SJCRH30 (cell line): ENCODE measurements around the gene ARRDC1. TPM values are rescaled to one million over a fixed set of nuclear protein-coding genes. Genes with fewer than 3 reads are reported as not detected.

Experiments
- DNase-seq, 2 experiments: peaks; one replicate each; pipeline ENCODE4 v3.0.0-alpha.2; 2015 to 2020
- H3K27ac ChIP-seq: fragments of 250-450 bp; sonication (Bioruptor Pico); 2 replicates; pipeline ENCODE4 v1.5.1; 2020; ENCODE audit warnings: mild to moderate bottlenecking, moderate library complexity
- H3K27me3 ChIP-seq: fragments of 250-450 bp; sonication (Bioruptor Pico); 2 replicates; pipeline ENCODE4 v1.5.1; 2020; ENCODE audit warnings: mild to moderate bottlenecking, moderate library complexity
- H3K36me3 ChIP-seq: fragments of 250-450 bp; sonication (Bioruptor Pico); 2 replicates; pipeline ENCODE4 v1.5.1; 2020; ENCODE audit warnings: mild to moderate bottlenecking, moderate library complexity
- H3K4me1 ChIP-seq: fragments of 250-450 bp; sonication (Bioruptor Pico); 2 replicates; pipeline ENCODE4 v1.5.1; 2020; ENCODE audit warnings: mild to moderate bottlenecking, moderate library complexity
- H3K4me3 ChIP-seq: fragments of 250-450 bp; sonication (Bioruptor Pico); 2 replicates; pipeline ENCODE4 v1.5.1; 2020; ENCODE audit warnings: mild to moderate bottlenecking, moderate library complexity
- H3K9me3 ChIP-seq: fragments of 250-450 bp; sonication (Bioruptor Pico); replicated peaks from 2 replicates; pipeline ENCODE4 v1.5.1; 2020; ENCODE audit warnings: mild to moderate bottlenecking, moderate library complexity
- total RNA-seq: library from RNA; depleted of rRNA; stranded (reverse); fragments of >200 nt; shearing (Covaris generic); gene quantifications from 2 replicates; pipeline ENCODE4 v1.2.3, GENCODE V29; 2014; rRNA removed

The ARRDC1 gene
- total RNA-seq, 1 experiment from 2014 or later: 5.4 TPM

- DNase-seq: no peak
- H3K27ac ChIP-seq: no peak overlapping the region
- no peaks in the 10 kb centered on the region for H3K9me3 ChIP-seq
- no peak overlapping the region for H3K4me3 ChIP-seq
- peaks cover 19% of the 10 kb centered on the region; the same call in 1 of the 2 replicates for H3K36me3 ChIP-seq
- no peaks in the 10 kb centered on the region for H3K4me1 ChIP-seq
- H3K27me3 ChIP-seq: no peaks in the 10 kb centered on the region
These were observed 44.8 kb downstream of the ARRDC1 start for GRCh38 chr9:137650259-137650658.

GRCh38 chr9:137650779-137651178, 45.3 kb downstream of the ARRDC1 start:
- Histone ChIP-seq H3K4me3 (no peak overlapping the region), H3K9me3 (no peaks in the 10 kb centered on the region), H3K27me3 (no peaks in the 10 kb centered on the region), H3K4me1 (no peaks in the 10 kb centered on the region), H3K36me3 (peaks cover 19% of the 10 kb centered on the region; the same call in 1 of the 2 replicates), H3K27ac (no peak overlapping the region)
- DNase-seq: no peak

GRCh38 chr9:137656416-137656815, 50.9 kb downstream of the ARRDC1 start:
- peaks cover 13% of the 10 kb centered on the region; the same call in 1 of the 2 replicates for H3K36me3 ChIP-seq
- H3K9me3 ChIP-seq: no peaks in the 10 kb centered on the region
- H3K4me1 ChIP-seq: no peaks in the 10 kb centered on the region
- no peak overlapping the region for H3K27ac ChIP-seq
- no peaks in the 10 kb centered on the region for H3K27me3 ChIP-seq
- H3K4me3 ChIP-seq: no peak overlapping the region
- no peak for DNase-seq

GRCh38 chr9:137657606-137658005, 52.1 kb downstream of the ARRDC1 start:
- DNase-seq: no peak
- H3K4me3 ChIP-seq: no peak overlapping the region
- peaks cover 8% of the 10 kb centered on the region; the same call in 1 of the 2 replicates for H3K36me3 ChIP-seq
- H3K4me1 ChIP-seq: no peaks in the 10 kb centered on the region
- no peaks in the 10 kb centered on the region for H3K9me3 ChIP-seq
- no peaks in the 10 kb centered on the region for H3K27me3 ChIP-seq
- no peak overlapping the region for H3K27ac ChIP-seq

GRCh38 chr9:137658781-137659180, 53.3 kb downstream of the ARRDC1 start:
- H3K36me3 ChIP-seq: peaks cover 5% of the 10 kb centered on the region; the same call in 1 of the 2 replicates
- DNase-seq: no peak
- H3K27ac ChIP-seq: no peak overlapping the region
- H3K4me1 ChIP-seq: no peaks in the 10 kb centered on the region
- no peaks in the 10 kb centered on the region for H3K9me3 ChIP-seq
- H3K27me3 ChIP-seq: no peaks in the 10 kb centered on the region
- no peak overlapping the region for H3K4me3 ChIP-seq

- no peak overlapping the region for H3K4me3 ChIP-seq
- H3K27me3 ChIP-seq: no peaks in the 10 kb centered on the region
- H3K9me3 ChIP-seq: no peaks in the 10 kb centered on the region
- H3K27ac ChIP-seq: no peak overlapping the region
- no peak for DNase-seq
- H3K36me3 ChIP-seq: peaks cover 3% of the 10 kb centered on the region; the same call in 1 of the 2 replicates
- H3K4me1 ChIP-seq: no peaks in the 10 kb centered on the region
These were observed 54.7 kb downstream of the ARRDC1 start for GRCh38 chr9:137660144-137660543.

- DNase-seq: no peak
- H3K4me3 ChIP-seq: no peak overlapping the region
- no peaks in the 10 kb centered on the region for H3K4me1 ChIP-seq
- no peak overlapping the region for H3K27ac ChIP-seq
- H3K27me3 ChIP-seq: no peaks in the 10 kb centered on the region
- peaks cover 3% of the 10 kb centered on the region for H3K36me3 ChIP-seq
- no peaks in the 10 kb centered on the region for H3K9me3 ChIP-seq
These were observed 58.1 kb downstream of the ARRDC1 start for GRCh38 chr9:137663584-137663983.

- Histone ChIP-seq H3K27me3 (no peaks in the 10 kb centered on the region), H3K4me3 (no peak overlapping the region), H3K9me3 (no peaks in the 10 kb centered on the region), H3K27ac (no peak overlapping the region), H3K4me1 (no peaks in the 10 kb centered on the region), H3K36me3 (peaks cover 3% of the 10 kb centered on the region)
- DNase-seq: no peak
These were observed 59.2 kb downstream of the ARRDC1 start for GRCh38 chr9:137664676-137665075.

Other genes with a start within 250 kb of the ARRDC1 start
- gene EXD3, start 182.5 kb upstream of the ARRDC1 start, total RNA-seq: 1.8 and 1.9 TPM in 2 replicates
- not detected in 2 replicates for gene NOXA1, start 182.3 kb upstream of the ARRDC1 start, total RNA-seq
- not detected in 2 replicates for gene ENTPD8, start 164.3 kb upstream of the ARRDC1 start, total RNA-seq
- gene NSMF, start 146.4 kb upstream of the ARRDC1 start, total RNA-seq: 35.4 and 40.3 TPM in 2 replicates
- gene PNPLA7, start 55.3 kb upstream of the ARRDC1 start, total RNA-seq: 0.14 and 0.43 TPM in 2 replicates
- 12.3 and 15.6 TPM in 2 replicates for gene MRPL41, start 53.8 kb upstream of the ARRDC1 start, total RNA-seq
- 27.5 and 31.7 TPM in 2 replicates for gene DPH7, start 26.8 kb upstream of the ARRDC1 start, total RNA-seq
- 46.9 and 48.8 TPM in 2 replicates for gene ZMYND19, start 15.2 kb upstream of the ARRDC1 start, total RNA-seq
- 77.3 and 79.6 TPM in 2 replicates for gene EHMT1, start 13.3 kb downstream of the ARRDC1 start, total RNA-seq